ENCODE results near the gene TAS2R19.

TAS2R19 gene

DNA sequence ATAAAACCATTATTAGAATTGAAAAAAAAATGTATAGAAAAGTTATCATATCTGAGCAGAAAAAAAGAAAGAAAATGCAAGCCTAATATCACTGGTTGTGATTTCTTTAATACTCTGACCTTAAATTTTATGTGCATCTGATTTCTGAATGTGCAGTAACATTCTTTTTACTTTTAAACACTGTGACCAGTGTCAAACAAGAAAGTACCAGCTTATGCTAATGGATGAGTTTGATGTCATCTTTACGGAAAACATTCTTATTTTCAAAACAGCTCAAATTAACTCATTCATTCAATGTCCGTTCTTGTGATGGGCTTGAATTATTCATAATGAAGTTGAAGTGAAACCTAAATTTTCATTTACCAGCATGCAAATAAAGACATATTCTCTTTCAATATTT is 35.6 kb downstream of the TAS2R19 start, which contains the start of gene TAS2R50:
Gene TAS2R50 (minus strand): TSS at position 101 of the 400 bp plus-strand sequence. CDS start 52 bp downstream, at position 49.
- no peak for ATAC-seq

- ATAC-seq, result peak; percentile 75 to 88
Observed at GRCh38 chr12:10982244-10982643, 40.2 kb downstream of the TAS2R19 start.

DNA sequence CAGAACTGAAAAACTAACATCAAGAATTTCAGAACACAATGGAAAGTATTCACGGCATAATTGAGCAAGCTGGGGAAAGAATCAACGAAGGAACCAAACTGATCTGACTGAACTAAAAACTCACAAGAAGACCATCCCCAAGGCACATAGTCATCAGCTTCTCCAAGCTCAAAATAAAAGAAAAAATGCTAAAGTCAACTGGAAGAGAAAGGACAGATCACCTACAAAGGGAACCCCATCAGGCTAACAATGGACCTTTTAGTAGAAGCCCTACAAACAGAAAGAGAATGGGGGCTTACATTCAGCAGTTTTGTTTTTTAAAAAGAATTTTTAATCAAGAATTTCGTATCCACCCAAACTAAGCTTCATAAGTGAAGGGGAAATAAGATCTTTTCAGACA is 47.5 kb downstream of the TAS2R19 start:
- ATAC-seq, result no peak

Data from activated CD4-positive, CD25-positive, alpha-beta regulatory T cell treated with anti-CD3 and anti-CD28 coated beads, Interleukin-2, amount 50 U/mL, for 24 hours (primary cell).